GM12875 (cell line): ENCODE results near the gene DIAPH2.

ENCODE experiments used
- H3K4me3 ChIP-seq: one replicate; pipeline ENCODE4 v1.5.1; 2011; ENCODE audit warnings: low read depth, low read length, control low read depth
- TF ChIP-seq, protein P1 (sequence below): IDR thresholded peaks from 2 replicates; pipeline ENCODE4 v1.5.1; 2011; ENCODE audit warnings: low read depth, mild to moderate bottlenecking, control low read depth, inconsistent platforms, low read length, moderate library complexity, borderline replicate concordance; ENCODE audit not compliant: insufficient read depth

Gene DIAPH2

DNA sequence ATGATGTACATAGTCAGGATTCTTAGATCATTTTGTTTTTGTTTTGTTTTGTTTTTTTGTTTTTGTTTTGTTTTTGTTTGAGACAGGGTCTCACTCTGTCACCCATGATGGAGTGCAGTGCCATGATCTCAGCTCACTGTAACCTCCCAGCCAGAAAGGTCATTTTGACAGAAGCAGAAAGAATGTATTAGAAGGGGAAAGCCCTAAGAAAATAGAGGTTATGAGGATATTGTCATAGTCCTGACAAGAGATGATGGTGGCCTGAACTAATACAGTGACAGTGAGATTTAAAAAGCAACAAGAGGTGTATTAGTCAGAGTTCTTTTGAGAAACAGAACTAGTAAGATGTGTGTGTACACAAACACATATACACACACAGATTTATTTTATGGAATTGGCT lies 702.4 kb downstream of the DIAPH2 start:
- TF ChIP-seq, protein P1, sequence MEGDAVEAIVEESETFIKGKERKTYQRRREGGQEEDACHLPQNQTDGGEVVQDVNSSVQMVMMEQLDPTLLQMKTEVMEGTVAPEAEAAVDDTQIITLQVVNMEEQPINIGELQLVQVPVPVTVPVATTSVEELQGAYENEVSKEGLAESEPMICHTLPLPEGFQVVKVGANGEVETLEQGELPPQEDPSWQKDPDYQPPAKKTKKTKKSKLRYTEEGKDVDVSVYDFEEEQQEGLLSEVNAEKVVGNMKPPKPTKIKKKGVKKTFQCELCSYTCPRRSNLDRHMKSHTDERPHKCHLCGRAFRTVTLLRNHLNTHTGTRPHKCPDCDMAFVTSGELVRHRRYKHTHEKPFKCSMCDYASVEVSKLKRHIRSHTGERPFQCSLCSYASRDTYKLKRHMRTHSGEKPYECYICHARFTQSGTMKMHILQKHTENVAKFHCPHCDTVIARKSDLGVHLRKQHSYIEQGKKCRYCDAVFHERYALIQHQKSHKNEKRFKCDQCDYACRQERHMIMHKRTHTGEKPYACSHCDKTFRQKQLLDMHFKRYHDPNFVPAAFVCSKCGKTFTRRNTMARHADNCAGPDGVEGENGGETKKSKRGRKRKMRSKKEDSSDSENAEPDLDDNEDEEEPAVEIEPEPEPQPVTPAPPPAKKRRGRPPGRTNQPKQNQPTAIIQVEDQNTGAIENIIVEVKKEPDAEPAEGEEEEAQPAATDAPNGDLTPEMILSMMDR: no peak
- H3K4me3 ChIP-seq: no peak overlapping the region

DNA sequence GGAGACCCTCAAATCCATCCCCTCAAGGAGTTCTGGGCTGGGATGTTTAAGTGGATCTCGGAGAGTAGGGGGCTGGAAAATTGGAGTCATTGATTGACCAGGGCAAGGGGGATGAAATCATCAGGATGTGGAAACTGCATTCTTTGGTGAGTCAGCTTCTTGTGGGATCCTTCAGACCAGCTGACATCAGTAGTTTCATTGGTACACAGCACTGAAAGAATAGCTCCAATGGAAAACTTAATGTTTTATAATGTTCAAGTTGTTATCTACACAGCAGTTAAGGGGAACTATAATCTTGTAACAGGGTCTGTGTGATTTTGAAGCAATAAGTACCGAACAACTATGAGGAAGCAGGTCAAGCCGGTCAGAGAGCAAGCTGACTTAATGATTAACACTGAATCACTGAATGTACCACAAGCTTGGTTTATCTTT lies 705.1 kb downstream of the DIAPH2 start:
- TF ChIP-seq, protein P1: no peak
- no peak overlapping the region for H3K4me3 ChIP-seq

DNA sequence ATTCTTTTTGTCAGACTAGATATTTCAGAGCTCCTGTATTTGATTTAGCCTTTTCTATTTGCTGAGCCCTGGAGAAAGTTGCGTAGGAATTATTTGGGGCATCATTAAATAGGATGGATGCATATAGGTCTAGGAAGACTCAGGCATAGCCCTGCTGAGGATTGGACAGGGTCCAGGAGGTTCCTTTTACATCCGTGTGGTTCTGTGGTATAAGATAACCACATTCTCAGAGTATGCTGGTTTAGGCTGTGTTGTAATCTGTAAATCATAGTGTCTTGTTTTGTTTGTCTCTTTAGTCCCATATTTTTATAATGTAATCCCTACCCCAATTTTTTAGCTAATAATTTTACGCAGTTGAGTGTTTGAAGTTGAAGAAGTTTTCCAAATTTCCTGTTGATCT lies 712.7 kb downstream of the DIAPH2 start:
- H3K4me3 ChIP-seq: no peak overlapping the region
- TF ChIP-seq, protein P1: no peak

DNA sequence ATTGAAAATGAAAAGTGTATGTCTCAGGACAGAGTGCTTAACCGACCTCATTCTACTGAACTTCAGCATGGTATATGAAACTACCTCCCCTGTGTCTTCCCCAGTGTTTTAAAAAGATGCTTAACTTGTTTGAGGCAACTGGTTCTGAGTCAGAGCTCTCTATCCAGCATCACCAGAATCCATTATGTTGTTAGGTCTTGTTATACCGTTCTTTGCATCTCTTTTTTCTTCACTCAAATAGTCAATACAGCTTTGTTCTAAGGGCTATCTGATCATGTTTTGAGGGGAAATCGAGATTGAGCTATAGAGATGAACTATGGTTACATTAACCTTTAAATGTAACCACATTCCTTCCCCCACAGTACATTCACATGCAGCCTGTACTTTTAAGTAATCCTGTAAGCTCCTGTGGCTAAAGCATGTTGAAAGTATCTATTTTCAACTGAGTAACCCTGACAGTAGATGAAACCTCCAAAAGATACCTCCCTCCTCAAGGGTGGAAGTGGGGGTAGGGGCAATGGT lies 713.4 kb downstream of the DIAPH2 start:
- TF ChIP-seq, protein P1: no peak
- H3K4me3 ChIP-seq: no peak overlapping the region

DNA sequence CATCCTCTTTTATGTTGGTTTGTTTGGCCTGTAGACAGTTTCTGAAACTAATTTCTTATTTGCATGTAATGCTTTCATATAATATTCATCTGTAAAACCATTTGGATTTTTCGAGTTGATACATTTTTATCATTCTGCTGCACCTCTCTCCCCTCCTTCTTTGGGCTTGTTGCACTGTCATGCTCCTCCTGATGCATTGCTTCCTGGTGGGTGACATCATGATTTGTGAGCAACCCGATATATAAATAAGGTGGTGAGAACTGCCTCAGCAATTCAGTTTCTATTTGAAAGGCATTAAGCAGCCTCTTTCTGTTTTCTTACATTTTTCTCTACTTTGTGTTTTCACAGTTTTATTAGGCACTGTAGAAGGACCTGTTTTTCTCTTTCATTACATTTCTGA lies 714.8 kb downstream of the DIAPH2 start:
- H3K4me3 ChIP-seq: no peak overlapping the region
- TF ChIP-seq, protein P1: no peak

DNA sequence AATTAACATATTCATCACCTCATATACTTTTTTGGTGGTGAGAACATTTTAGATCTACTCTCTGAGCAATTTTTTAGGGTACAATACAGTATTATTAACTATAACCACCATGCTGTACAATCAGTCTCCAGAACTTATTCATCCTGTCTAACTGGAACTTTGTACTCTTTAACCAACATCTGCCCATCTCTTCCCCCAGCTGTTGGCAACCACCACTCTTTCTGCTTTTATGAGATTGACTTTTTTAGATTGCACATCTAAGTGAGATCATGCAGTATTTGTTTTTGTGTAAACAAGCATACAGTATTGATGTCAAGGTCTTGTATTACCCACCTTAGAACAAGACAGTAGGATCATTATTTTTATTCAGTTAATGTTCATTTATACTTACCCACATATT lies 715.9 kb downstream of the DIAPH2 start:
- TF ChIP-seq, protein P1: no peak
- no peak overlapping the region for H3K4me3 ChIP-seq

DNA sequence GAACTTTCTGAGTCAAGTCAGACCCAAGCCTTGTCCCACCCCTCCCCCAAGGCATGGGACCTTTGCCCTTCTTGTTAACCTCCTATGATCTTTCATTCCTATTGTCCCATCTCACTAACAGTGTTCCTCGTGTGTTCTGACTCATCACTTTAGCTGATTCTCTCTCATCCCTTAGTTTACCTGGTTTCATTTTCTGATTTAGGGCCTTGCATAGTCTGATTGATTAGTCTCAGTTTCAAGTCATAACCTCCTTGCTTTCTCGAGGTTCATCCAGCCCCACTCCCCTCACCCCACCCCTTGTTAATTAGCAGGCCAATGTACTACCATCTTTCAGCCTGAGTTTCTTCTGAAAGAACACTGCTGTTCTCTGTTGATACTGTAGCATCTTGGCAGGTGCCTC lies 716.5 kb downstream of the DIAPH2 start:
- TF ChIP-seq, protein P1: no peak
- H3K4me3 ChIP-seq: no peak overlapping the region
